Body of pancreas (tissue), 4 donors: ENCODE data around the gene LRRC61. TPM values are rescaled to one million over a fixed set of nuclear protein-coding genes. Genes with fewer than 3 reads are reported as not detected.

Source experiments
- ATAC-seq: fragments of 150-250 bp; one replicate; pipeline ENCODE4 v1.9.1; 2016
- DNase-seq, 4 donors: peaks; one replicate each; pipeline ENCODE4 v3.0.0-alpha.2; 2019
- H3K27ac ChIP-seq, 4 donors: fragments of 200-600 bp; sonication (generic); 1 replicate in 3 of 4; 2 replicates in 1 of 4; pipeline versions ENCODE4 v1.5.1 to v1.6.1; 2016 to 2019; ENCODE audit warnings: mild to moderate bottlenecking in 1 of 4, mixed read lengths in 1 of 4, moderate library complexity in 1 of 4
- H3K27me3 ChIP-seq, 2 donors: fragments of 200-600 bp; sonication (generic); one replicate each; pipeline ENCODE4 v1.6.0; 2016; ENCODE audit warnings: mild to moderate bottlenecking in 1 of 2
- H3K36me3 ChIP-seq, 2 donors: fragments of 200-600 bp; sonication (generic); replicated peaks in 1 of 2; 2 replicates each; pipeline ENCODE4 v1.5.1; 2016; ENCODE audit warnings: low read depth in 2 of 2; ENCODE audit not compliant: insufficient read depth in 1 of 2
- H3K4me1 ChIP-seq: fragments of 200-600 bp; sonication (generic); one replicate; pipeline ENCODE4 v1.6.0; 2016
- H3K4me3 ChIP-seq, 2 donors: fragments of 200-600 bp; sonication (generic); 1 replicate in 1 of 2; 2 replicates in 1 of 2; pipeline ENCODE4 v1.5.1; 2016 to 2019
- H3K9me3 ChIP-seq, 3 donors: fragments of 200-600 bp; sonication (generic); 1 replicate in 2 of 3; 2 replicates in 1 of 3; pipeline ENCODE4 v1.5.1; 2016
- POLR2A ChIP-seq, 3 donors: fragments of 450-650 bp; IDR thresholded peaks; one replicate each; pipeline ENCODE4 v1.6.1; 2016; ENCODE audit warnings: antibody characterized with exemption in 3 of 3, mild to moderate bottlenecking in 2 of 3
- WGBS, 2 donors: methylation state at CpG; one replicate each; pipeline ENCODE4 v1.1.5; 2017; 5-methylcytosine and 5-hydroxymethylcytosine counted together
- intact Hi-C: fragments of 100-400 bp; cut with DNase I; formaldehyde crosslinking; loops from one replicate; pipeline ENCODE4 v1.15.1; 2023
- total RNA-seq, 2 donors: library from RNA; depleted of rRNA; stranded (reverse); fragments of >200 nt; gene quantifications; one replicate each; pipeline ENCODE4 v1.1.0, GENCODE V29; 2016
- TF ChIP-seq, protein P1 (sequence below), 7 experiments: fragments of 450-650 bp in 4 of 7; fragments of 200-600 bp in 3 of 7; sonication (generic) in 3 of 7; IDR thresholded peaks; one replicate each; pipeline ENCODE4 v1.5.1; 2016 to 2019; ENCODE audit warnings: antibody characterized with exemption in 7 of 7

The LRRC61 gene
- total RNA-seq, 2 donors from 2014 or later = 4.9 to 25.2 TPM

GRCh38 chr7:150326657-150327268, 3.6 kb downstream of the LRRC61 start:
- intact Hi-C loops = no loop called here
- no peak overlapping the region for H3K27ac ChIP-seq

GRCh38 chr7:150327308-150327707, 4.2 kb downstream of the LRRC61 start:
- DNase-seq = no peak
- Histone ChIP-seq H3K9me3 (no peaks in the 10 kb centered on the region), H3K4me1 (peaks cover 20% of the 10 kb centered on the region), H3K27me3 (no peaks in the 10 kb centered on the region), H3K4me3 (no peak overlapping the region), H3K27ac (no peak overlapping the region), H3K36me3 (no peaks in the 10 kb centered on the region)
- 95 to 98% methylated on average over 3 of the region's 3 CpGs for WGBS, 2 donors
- TF ChIP-seq, protein P1, sequence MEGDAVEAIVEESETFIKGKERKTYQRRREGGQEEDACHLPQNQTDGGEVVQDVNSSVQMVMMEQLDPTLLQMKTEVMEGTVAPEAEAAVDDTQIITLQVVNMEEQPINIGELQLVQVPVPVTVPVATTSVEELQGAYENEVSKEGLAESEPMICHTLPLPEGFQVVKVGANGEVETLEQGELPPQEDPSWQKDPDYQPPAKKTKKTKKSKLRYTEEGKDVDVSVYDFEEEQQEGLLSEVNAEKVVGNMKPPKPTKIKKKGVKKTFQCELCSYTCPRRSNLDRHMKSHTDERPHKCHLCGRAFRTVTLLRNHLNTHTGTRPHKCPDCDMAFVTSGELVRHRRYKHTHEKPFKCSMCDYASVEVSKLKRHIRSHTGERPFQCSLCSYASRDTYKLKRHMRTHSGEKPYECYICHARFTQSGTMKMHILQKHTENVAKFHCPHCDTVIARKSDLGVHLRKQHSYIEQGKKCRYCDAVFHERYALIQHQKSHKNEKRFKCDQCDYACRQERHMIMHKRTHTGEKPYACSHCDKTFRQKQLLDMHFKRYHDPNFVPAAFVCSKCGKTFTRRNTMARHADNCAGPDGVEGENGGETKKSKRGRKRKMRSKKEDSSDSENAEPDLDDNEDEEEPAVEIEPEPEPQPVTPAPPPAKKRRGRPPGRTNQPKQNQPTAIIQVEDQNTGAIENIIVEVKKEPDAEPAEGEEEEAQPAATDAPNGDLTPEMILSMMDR (IDR thresholded peaks at IDR 0.05) = no peak
- TF ChIP-seq POLR2A (IDR thresholded peaks at IDR 0.05) = no peak
- ATAC-seq = no peak
- intact Hi-C loops = no loop called here

More at GRCh38 chr7:150326657-150327268, 3.6 kb downstream of the LRRC61 start:
- TF ChIP-seq, protein P1 (IDR thresholded peaks at IDR 0.05) = no peak
- no peak for TF ChIP-seq POLR2A (IDR thresholded peaks at IDR 0.05)
- Histone ChIP-seq H3K36me3 (no peaks in the 10 kb centered on the region), H3K9me3 (no peaks in the 10 kb centered on the region), H3K4me3 (no peak overlapping the region), H3K27me3 (no peaks in the 10 kb centered on the region), H3K4me1 (peaks cover 25% of the 10 kb centered on the region)
- WGBS, 2 donors = 83 to 84% methylated on average over 4 of the region's 4 CpGs
- ATAC-seq (no peak), DNase-seq (no peak)

GRCh38 chr7:150329331-150330120, 6.4 kb downstream of the LRRC61 start:
- 70 to 81% methylated on average over 17 to 22 of the region's 22 CpGs for WGBS, 2 donors
- Histone ChIP-seq H3K27ac (peak overlapping the region in 1 of 4 donors; percentile 1), H3K36me3 (no peaks in the 10 kb centered on the region), H3K9me3 (no peaks in the 10 kb centered on the region), H3K4me3 (no peak overlapping the region), H3K4me1 (peaks cover 8% of the 10 kb centered on the region), H3K27me3 (no peaks in the 10 kb centered on the region)
- TF ChIP-seq POLR2A (IDR thresholded peaks at IDR 0.05) = no peak
- TF ChIP-seq, protein P1 (IDR thresholded peaks at IDR 0.05) = no peak
- ATAC-seq (peak; percentile 47), DNase-seq (peak; percentile 41 to 73 (median 59))
- intact Hi-C loops = no loop called here

DNA sequence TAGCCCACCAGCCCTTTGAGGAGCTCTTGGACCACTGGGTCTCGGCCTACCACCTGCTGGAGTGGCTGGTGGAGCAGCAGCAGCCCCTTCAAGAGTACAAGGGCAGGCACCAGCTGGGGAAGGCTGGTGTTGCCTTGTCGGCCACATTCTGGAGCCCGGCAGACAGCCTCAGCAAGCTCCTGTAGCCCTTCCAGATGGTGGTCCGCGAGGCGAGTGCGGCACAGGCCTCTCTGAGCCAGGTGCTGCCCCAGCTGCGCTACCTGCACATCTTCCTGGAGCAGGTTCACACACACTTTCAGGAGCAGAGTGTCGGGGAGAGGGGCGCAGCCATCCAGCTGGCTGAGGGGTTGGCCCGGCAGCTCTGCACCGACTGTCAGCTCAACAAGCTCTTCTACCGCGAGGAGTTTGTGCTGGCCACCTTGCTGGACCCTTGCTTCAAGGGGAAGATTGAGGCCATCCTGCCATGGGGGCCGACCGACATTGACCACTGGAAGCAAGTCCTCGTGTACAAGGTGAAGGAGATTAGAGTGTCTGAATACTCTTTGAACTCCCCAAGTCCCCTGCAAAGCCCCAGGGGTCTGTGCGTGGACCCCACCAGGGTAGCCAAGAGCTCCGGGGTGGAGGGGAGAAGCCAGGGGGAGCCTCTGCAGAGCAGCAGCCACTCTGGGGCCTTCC, 7.2 kb downstream of the LRRC61 start:
- Histone ChIP-seq H3K4me1 (peaks cover 10% of the 10 kb centered on the region), H3K27ac (no peak overlapping the region), H3K36me3 (no peaks in the 10 kb centered on the region), H3K4me3 (no peak overlapping the region), H3K27me3 (no peaks in the 10 kb centered on the region), H3K9me3 (no peaks in the 10 kb centered on the region)
- ATAC-seq (no peak), DNase-seq (no peak)
- intact Hi-C loops = no loop called here
- 90% methylated on average over 5 to 19 of the region's 19 CpGs for WGBS, 2 donors
- TF ChIP-seq, protein P1 (IDR thresholded peaks at IDR 0.05) = no peak
